Panc1 (cell line): ENCODE measurements around the gene NWD2.

Experiments
- CTCF ChIP-seq: fragments of 450-650 bp; IDR thresholded peaks from 2 replicates; pipeline ENCODE4 v1.5.1; 2017; ENCODE audit warnings: mild to moderate bottlenecking
- POLR2AphosphoS5 ChIP-seq: IDR thresholded peaks from 2 replicates; pipeline ENCODE4 v1.6.1; 2012; ENCODE audit warnings: mild to moderate bottlenecking, low read depth, low read length, moderate library complexity

GRCh38 chr4:37450309-37450708, 205.8 kb downstream of the NWD2 start:
- TF ChIP-seq CTCF (no peak), POLR2AphosphoS5 (no peak)
